Stimulated activated CD8-positive, alpha-beta memory T cell treated with anti-CD3 and anti-CD28 coated beads, Interleukin-4, amount 100 ng/mL, for 4 hours (primary cell): ENCODE results near the gene SNAPC5.
"Not testable (repeated sequence)": the region's sequence is repeated elsewhere in the genome, so short reads cannot be mapped to it uniquely, and the experiment has no call there.

Experiments used
- DNase-seq, 2 donors: peaks; one replicate each; pipeline ENCODE4 v3.0.0-alpha.2; 2020; ENCODE audit warnings: low read depth in 2 of 2, low spot score in 1 of 2

SNAPC5 gene

GRCh38 chr15:66497502-66498455 is at the start of gene SNAPC5:
TSS of gene SNAPC5 (minus strand) at chr15:66497762. CDS start at chr15:66497731, 31 bp downstream.
- peak; percentile 92 to 96 for DNase-seq

- DNase-seq = no peak
These were observed 47.7 kb upstream of the SNAPC5 start for GRCh38 chr15:66545255-66545654.

- DNase-seq = no peak
These were observed 45.3 kb upstream of the SNAPC5 start for GRCh38 chr15:66542896-66543295.

DNA sequence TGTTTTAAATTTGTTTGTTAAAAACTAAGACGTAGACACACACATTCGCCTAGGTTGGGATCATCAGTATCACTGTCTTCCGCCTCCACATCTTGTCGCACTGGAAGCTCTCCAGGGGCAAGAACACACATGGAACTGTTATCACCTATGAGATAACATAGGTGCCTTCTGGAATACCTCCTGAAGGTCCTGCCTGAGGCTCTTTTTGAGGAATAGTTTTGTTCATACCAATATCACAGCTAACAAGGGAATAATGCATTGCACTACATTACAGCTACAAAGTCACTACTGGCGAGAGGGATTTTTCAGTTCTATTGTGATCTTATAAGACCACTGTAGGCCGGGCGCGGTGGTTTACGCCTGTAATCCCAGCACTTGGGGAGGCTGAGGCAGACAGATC is 37.5 kb upstream of the SNAPC5 start:
- no peak for DNase-seq

DNA sequence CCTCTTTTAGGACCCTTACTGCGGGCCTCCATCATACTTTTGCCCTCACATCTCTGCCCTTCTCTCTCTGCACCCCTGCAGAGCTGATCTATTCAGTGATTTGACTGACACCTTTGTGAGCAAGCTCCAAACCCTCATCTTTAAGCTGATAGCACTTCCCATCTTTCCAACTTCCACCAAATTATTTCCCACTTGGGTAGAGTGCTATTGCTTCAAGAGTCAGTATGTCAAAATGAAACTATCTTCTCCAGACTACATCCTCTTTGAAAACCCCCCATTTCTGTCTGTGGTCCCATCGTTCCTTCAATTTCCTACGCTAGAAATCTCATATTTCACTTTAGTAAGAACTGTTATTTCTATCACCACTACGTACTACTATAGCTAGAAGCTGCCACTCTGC is 27.3 kb upstream of the SNAPC5 start:
- no peak for DNase-seq

- no peak for DNase-seq
These were observed 26.4 kb upstream of the SNAPC5 start for GRCh38 chr15:66523926-66524325.

- DNase-seq = no peak
These were observed 18.4 kb upstream of the SNAPC5 start for GRCh38 chr15:66515901-66516322.

DNA sequence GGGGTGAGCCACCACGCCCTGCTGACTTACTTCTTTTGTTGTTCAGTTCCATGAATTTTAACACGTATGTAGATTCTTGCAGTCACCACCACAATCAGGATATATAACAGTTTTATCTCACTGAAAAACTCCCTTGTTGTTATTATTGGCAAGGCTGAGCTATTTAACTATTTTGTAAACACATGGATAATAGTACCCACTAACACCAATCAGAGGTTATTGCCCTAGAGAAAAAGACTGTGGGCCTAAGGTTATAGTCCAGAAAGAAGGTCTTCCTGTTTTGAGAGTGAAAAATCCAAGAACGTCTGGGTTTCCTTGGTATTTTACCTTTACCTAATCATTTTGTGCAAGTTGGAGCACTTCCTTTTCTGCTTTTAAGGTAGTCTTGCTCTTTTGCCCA is 17.0 kb upstream of the SNAPC5 start:
- DNase-seq = no peak

- no peak for DNase-seq
These were observed 10.8 kb upstream of the SNAPC5 start for GRCh38 chr15:66508293-66508883.

DNA sequence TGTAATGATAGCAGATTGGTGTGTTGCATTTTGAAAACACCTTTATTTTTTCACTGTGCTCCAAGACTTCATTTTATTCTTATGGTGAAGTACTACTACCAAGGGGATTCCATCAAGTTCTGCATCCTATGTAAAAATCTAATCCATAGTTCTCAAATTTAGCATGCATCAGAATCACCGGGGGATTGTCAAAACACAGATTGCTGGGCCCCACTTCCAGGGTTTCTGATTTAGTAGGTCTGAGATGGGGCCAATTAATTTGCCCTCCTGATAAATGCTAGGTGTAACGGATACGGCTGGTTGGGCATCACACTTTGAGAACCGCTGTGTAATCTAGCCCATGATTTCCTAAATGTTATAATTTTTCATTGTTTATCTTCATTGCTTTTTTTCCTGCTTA is 8.3 kb upstream of the SNAPC5 start:
- DNase-seq = no peak

DNA sequence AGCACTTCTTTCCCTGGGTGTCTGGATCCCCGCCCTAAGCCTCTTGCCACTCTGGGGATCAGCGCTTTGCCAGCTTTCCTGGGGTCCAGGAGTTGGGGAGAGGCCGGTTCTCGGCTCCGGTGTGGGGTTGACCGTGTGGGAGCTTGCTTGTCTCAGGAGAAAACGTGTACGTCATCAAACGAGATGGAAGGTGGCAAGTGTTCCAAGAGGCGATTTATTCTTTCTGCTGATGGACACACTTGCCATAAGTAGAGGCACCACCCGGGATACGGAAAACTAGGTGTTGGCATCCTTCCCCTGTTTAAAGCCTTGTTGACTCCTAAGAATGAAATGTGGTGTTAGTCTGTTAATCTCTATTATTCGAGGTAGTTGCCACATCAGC is 7.9 kb upstream of the SNAPC5 start:
- no peak for DNase-seq

DNA sequence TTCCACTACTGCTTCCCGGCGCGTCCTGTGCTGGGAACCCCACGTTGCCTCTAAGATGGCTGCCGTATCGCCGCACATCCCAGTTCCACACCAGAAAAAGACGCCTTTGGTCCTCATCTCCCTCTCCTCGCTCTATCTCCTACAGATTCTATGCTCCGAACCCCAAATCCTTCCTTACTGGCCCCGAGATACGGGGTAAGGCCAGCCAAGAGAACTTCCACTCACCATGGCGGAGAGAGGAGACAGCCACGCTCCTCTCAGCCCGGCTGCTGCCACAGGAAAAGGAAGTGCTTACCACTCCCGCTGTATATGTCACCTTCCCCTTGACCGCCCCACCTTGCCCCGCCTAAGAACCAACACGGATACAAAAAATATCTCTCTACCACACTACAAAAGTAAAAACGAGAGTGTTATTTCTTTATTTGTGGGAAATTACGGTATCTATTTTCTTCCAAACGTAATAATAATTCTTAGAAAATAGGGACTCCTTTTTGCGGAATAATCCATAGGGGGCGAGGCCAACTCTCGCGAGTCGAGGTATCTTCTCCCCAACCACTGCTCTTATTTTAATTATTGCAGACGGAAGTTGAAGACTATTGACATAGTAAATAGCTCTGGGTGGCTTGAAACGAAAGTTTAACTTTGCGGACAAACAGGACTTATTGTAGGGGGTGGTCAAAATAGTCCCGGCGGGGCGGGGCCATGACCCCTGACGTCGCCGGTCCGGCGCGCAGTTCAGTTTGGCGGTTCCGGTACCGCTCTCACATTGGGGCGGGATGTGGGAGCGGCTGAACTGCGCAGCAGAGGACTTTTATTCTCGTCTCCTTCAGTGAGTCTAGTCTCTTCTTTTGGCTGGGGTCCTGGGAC is 7.2 kb upstream of the SNAPC5 start, which contains the start of the genes RPL4 and ZWILCH:
TSS of gene RPL4 (minus strand) at position 293 of the 867 bp plus-strand sequence. CDS start at position 228, 65 bp downstream.
TSS of gene ZWILCH (plus strand) at position 764 of the 867 bp plus-strand sequence. CDS start at position 777, 13 bp downstream.
- DNase-seq = peak; percentile 53 to 64

GRCh38 chr15:66503780-66504562 is 6.4 kb upstream of the SNAPC5 start:
- no peak for DNase-seq

DNA sequence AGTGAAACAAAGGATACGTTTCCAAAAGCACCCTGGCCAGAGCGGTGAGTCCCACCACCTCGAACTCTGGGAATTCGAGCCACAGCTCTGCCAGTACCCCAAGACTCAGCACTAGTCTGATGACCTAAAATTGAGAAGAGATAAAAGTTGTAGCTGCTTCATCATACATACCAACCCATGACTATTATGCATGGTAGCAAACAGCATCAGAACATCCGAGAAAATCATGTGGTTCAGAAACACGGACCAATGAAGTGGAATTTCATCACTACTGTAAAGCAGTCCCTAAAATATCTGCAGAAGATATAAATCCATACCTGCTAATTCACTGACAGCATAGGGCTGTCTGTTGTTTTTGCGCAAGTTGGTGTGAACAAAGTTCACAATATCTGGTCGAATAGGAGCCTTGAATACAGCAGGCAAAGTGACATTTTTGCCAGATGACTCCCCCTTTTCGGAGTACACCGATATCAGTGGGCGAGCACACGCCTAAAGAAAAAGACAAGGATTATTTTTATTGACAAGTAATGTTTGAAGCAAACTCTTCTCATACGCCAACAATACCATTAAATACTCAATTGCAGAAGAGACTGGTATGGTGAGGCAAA is 5.6 kb upstream of the SNAPC5 start:
- DNase-seq = not testable (repeated sequence)

GRCh38 chr15:66502491-66502890 is 4.9 kb upstream of the SNAPC5 start:
- no peak for DNase-seq

GRCh38 chr15:66500346-66500745 is 2.8 kb upstream of the SNAPC5 start:
- not testable (repeated sequence) for DNase-seq

DNA sequence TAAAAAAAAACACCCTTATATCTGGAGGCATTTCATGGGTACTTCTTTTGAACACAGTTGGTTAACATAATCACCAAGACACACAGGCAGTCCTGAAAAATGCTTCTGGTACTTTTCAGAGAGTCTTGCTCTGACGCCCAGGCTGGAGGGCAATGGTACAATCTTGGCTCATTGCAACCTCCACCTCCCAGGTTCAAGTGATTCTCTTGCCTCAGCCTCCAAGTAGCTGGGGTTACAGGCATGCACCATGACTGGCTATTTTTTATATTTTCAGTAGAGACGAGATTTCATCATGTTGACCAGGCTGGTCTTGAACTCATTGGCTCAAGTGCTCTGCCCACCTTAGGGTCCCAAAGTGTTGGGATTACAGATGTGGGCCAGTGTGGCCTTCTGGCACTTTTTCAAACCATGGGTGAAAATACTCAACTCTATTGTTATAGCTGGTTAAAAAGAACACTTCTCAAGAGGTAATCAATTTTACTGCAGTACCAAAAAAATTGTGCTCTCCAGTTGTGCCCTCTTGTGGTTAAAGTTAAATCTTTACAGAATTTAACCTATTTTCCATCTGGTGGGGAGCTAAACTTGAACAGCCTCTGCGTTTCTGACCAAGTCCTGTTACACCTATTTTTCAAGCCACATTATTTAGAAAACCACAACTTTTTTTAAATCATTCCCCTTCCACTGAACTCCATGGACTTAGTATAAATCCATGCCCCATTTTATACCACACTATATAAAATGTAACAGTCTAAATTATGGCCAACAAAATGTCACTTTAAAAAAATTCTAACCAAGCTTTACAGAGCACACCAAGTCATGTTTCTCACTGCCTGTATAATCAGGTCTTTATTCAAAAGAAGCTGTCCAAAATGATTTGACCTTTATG is 1.2 kb upstream of the SNAPC5 start:
- DNase-seq = no peak

GRCh38 chr15:66496951-66497501 is 536 bp downstream of the SNAPC5 start:
- DNase-seq = no peak

DNA sequence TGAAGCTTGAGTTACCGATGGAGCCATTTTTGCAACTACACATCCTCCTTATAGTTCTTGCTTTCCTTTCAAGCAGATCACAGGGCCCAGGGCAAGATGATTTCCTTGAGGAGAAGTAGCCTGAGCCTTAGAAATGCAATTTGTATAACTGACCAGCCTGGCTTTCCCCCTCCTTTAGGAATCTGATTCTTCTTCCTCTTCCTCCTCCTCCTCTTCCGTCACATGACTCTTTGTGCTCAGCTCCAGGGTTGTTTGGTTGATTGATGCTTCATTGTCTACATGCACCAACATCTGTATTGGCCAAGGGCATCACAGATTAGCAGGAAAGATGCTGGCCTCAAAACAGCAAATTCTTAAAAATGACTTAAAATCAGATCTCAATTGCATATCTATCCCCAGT is 3.3 kb downstream of the SNAPC5 start:
- no peak for DNase-seq
